T-cell (primary cell): ENCODE results near the gene IHH. TPM values are rescaled to one million over a fixed set of nuclear protein-coding genes. Genes with fewer than 3 reads are reported as not detected.

ENCODE experiments used
- ATAC-seq, 4 experiments: fragments of 200-7000 bp in 3 of 4; fragments of 150-1000 bp in 1 of 4; cut with Tn5 transposase; replicated peaks in 1 of 4; 1 replicate in 3 of 4; 2 replicates in 1 of 4; pipeline ENCODE4 v1.10.0; 2021; ENCODE audit warnings: moderate library complexity in 3 of 4, mild to moderate bottlenecking in 2 of 4, moderate number of reproducible peaks in 1 of 4
- CTCF ChIA-PET, 2 donors: fragments of 300-600 bp; sonication (Branson Sonifier 250); formaldehyde crosslinking; loops; one replicate each; lab custom pipeline; 2022; ENCODE audit warnings: antibody characterized with exemption in 2 of 2; lab: Charles Lee
- POLR2A ChIA-PET, 2 donors: fragments of 300-600 bp; sonication (Branson Sonifier 250); formaldehyde crosslinking; loops; one replicate each; lab custom pipeline; 2022; ENCODE audit warnings: antibody characterized with exemption in 2 of 2; lab: Charles Lee
- DNase-seq, 35 experiments: peaks; one replicate each; pipeline versions ENCODE4 v3.0.0 to v3.0.0-alpha.2; 2013 to 2023
- H3K27ac ChIP-seq: one replicate; pipeline ENCODE4 v1.5.1; 2013; ENCODE audit warnings: low read length
- H3K27me3 ChIP-seq, 2 experiments: replicated peaks in 1 of 2; 1 replicate in 1 of 2; 2 replicates in 1 of 2; pipeline versions ENCODE4 v1.6.1 to v1.7.0; 2013; ENCODE audit warnings: low read length in 1 of 2, mixed read lengths in 1 of 2; ENCODE audit not compliant: control insufficient read depth in 2 of 2, insufficient read depth in 2 of 2; ENCODE audit errors: extremely low read depth in 1 of 2
- H3K36me3 ChIP-seq, 2 donors: 1 replicate in 1 of 2; 2 replicates in 1 of 2; pipeline versions ENCODE4 v1.6.1 to v1.7.0; 2013; ENCODE audit warnings: low read length in 1 of 2; ENCODE audit not compliant: control insufficient read depth in 2 of 2, insufficient read depth in 1 of 2; ENCODE audit errors: extremely low read depth in 1 of 2
- H3K4me1 ChIP-seq, 2 experiments: 1 replicate in 1 of 2; 2 replicates in 1 of 2; pipeline versions ENCODE4 v1.6.1 to v1.7.0; 2013; ENCODE audit warnings: low read length in 2 of 2, mixed read lengths in 1 of 2; ENCODE audit not compliant: insufficient read depth in 2 of 2, control insufficient read depth in 1 of 2; ENCODE audit errors: extremely low read depth in 1 of 2
- H3K4me3 ChIP-seq, 2 donors: 1 replicate in 1 of 2; 2 replicates in 1 of 2; pipeline versions ENCODE4 v1.5.1 to v1.7.0; 2013; ENCODE audit warnings: mild to moderate bottlenecking in 2 of 2, low read length in 1 of 2, moderate library complexity in 1 of 2; ENCODE audit not compliant: control insufficient read depth in 1 of 2; ENCODE audit errors: extremely low read depth in 1 of 2
- H3K9me3 ChIP-seq: 2 replicates; pipeline ENCODE4 v1.7.0; 2013
- H3K27ac Mint-ChIP-seq, 2 donors: one replicate each; pipeline ENCODE4 v1.8.0; 2020 to 2021; ENCODE audit warnings: mild to moderate bottlenecking in 2 of 2, mixed read lengths in 2 of 2
- H3K27me3 Mint-ChIP-seq, 2 donors: one replicate each; pipeline ENCODE4 v1.8.0; 2021 to 2022; ENCODE audit warnings: mixed read lengths in 2 of 2
- H3K36me3 Mint-ChIP-seq: one replicate; pipeline ENCODE4 v1.8.0; 2021; ENCODE audit warnings: mixed read lengths
- H3K4me1 Mint-ChIP-seq, 3 donors: one replicate each; pipeline ENCODE4 v1.8.0; 2020 to 2022; ENCODE audit warnings: mixed read lengths in 3 of 3, mild to moderate bottlenecking in 1 of 3
- H3K4me3 Mint-ChIP-seq, 3 donors: one replicate each; pipeline ENCODE4 v1.8.0; 2020 to 2022; ENCODE audit warnings: mild to moderate bottlenecking in 3 of 3, mixed read lengths in 3 of 3, moderate library complexity in 3 of 3
- H3K9me3 Mint-ChIP-seq, 3 donors: one replicate each; pipeline ENCODE4 v1.8.0; 2020 to 2022; ENCODE audit warnings: mixed read lengths in 3 of 3
- WGBS: methylation state at CpG from one replicate; pipeline ENCODE4 v1.1.5; 2013; ENCODE audit warnings: missing lambda C conversion rate; ENCODE audit not compliant: insufficient coverage; 5-methylcytosine and 5-hydroxymethylcytosine counted together
- total RNA-seq, 35 experiments: library from RNA in 6 of 35; stranded (reverse) in 6 of 35; fragments of 120-200 nt in 1 of 35; gene quantifications; one replicate each; pipeline versions ENCODE4 v1.2.1 to v1.2.4 and lab custom pipeline; 2013 to 2026

The IHH gene
- total RNA-seq, 5 donors from 2014 or later (not counting 1 experiment from before 2014, with no cell fraction given) = 0.12 to 0.28 TPM; not detected in 3

- 89% methylated on average over 1 of the region's 2 CpGs for WGBS
- H3K27me3 ChIP-seq = no peaks in the 10 kb centered on the region
- H3K36me3 ChIP-seq = peaks cover 5 to 31% of the 10 kb centered on the region in 2 donors
- no peak for ATAC-seq
- no peaks in the 10 kb centered on the region for H3K4me1 ChIP-seq
- no peaks in the 10 kb centered on the region for H3K9me3 ChIP-seq
- no peak overlapping the region for H3K4me3 ChIP-seq
- DNase-seq = no peak
- H3K36me3 Mint-ChIP-seq = peaks cover 28% of the 10 kb centered on the region
- H3K9me3 Mint-ChIP-seq = no peaks in the 10 kb centered on the region
- H3K4me3 Mint-ChIP-seq = no peak overlapping the region
- H3K4me1 Mint-ChIP-seq = no peaks in the 10 kb centered on the region
- no peaks in the 10 kb centered on the region for H3K27me3 Mint-ChIP-seq
- ChIA-PET CTCF (interaction anchor here in 1 of 2 donors (0.5 kb wide), 1 partner anchor 12 kb away, joined by 3 read pairs; no protein-coding TSS in a partner anchor), POLR2A (no interaction called here)
- no peak overlapping the region for H3K27ac ChIP-seq
- H3K27ac Mint-ChIP-seq = no peak overlapping the region
Measured at GRCh38 chr2:219079417-219079816, 18.7 kb upstream of the IHH start.

- no peaks in the 10 kb centered on the region for H3K4me1 ChIP-seq
- ATAC-seq (no peak), DNase-seq (no peak)
- H3K27me3 ChIP-seq = no peaks in the 10 kb centered on the region
- H3K36me3 ChIP-seq = peaks cover 5 to 33% of the 10 kb centered on the region in 2 donors
- H3K27ac Mint-ChIP-seq = no peak overlapping the region
- no peaks in the 10 kb centered on the region for H3K27me3 Mint-ChIP-seq
- ChIA-PET CTCF (no interaction called here), POLR2A (no interaction called here)
- H3K4me3 ChIP-seq = no peak overlapping the region
- H3K27ac ChIP-seq = no peak overlapping the region
- H3K9me3 ChIP-seq = no peaks in the 10 kb centered on the region
- 89% methylated on average over 1 of the region's 4 CpGs for WGBS
- H3K9me3 Mint-ChIP-seq = no peaks in the 10 kb centered on the region
- H3K4me1 Mint-ChIP-seq = no peaks in the 10 kb centered on the region
- H3K4me3 Mint-ChIP-seq = no peak overlapping the region
- H3K36me3 Mint-ChIP-seq = peaks cover 32% of the 10 kb centered on the region
Measured at GRCh38 chr2:219078951-219079350, 18.2 kb upstream of the IHH start.

- ATAC-seq (no peak), DNase-seq (no peak)
- Histone ChIP-seq H3K36me3 (peaks cover 5 to 33% of the 10 kb centered on the region in 2 donors), H3K4me1 (no peaks in the 10 kb centered on the region), H3K27me3 (no peaks in the 10 kb centered on the region), H3K27ac (no peak overlapping the region), H3K4me3 (no peak overlapping the region), H3K9me3 (no peaks in the 10 kb centered on the region)
- no peaks in the 10 kb centered on the region for H3K4me1 Mint-ChIP-seq
- no peak overlapping the region for H3K27ac Mint-ChIP-seq
- ChIA-PET CTCF (no interaction called here), POLR2A (no interaction called here)
- no peak overlapping the region for H3K4me3 Mint-ChIP-seq
- no CpG with 5 or more reads among the region's 3 CpGs for WGBS
- H3K36me3 Mint-ChIP-seq = peaks cover 34% of the 10 kb centered on the region
- no peaks in the 10 kb centered on the region for H3K9me3 Mint-ChIP-seq
- no peaks in the 10 kb centered on the region for H3K27me3 Mint-ChIP-seq
Measured at GRCh38 chr2:219078126-219078525, 17.4 kb upstream of the IHH start.

- H3K9me3 Mint-ChIP-seq = no peaks in the 10 kb centered on the region
- Histone ChIP-seq H3K27ac (no peak overlapping the region), H3K36me3 (peaks cover 8 to 33% of the 10 kb centered on the region in 2 donors), H3K27me3 (no peaks in the 10 kb centered on the region), H3K4me1 (no peaks in the 10 kb centered on the region), H3K9me3 (no peaks in the 10 kb centered on the region), H3K4me3 (no peak overlapping the region)
- no peak overlapping the region for H3K4me3 Mint-ChIP-seq
- ChIA-PET CTCF (no interaction called here), POLR2A (no interaction called here)
- no peak overlapping the region for H3K27ac Mint-ChIP-seq
- WGBS = 100% methylated on average over 1 of the region's 3 CpGs
- H3K27me3 Mint-ChIP-seq = no peaks in the 10 kb centered on the region
- no peaks in the 10 kb centered on the region for H3K4me1 Mint-ChIP-seq
- DNase-seq = no peak
- ATAC-seq = no peak
- peaks cover 44% of the 10 kb centered on the region for H3K36me3 Mint-ChIP-seq
Measured at GRCh38 chr2:219076253-219076652, 15.5 kb upstream of the IHH start.

- H3K27me3 ChIP-seq = no peaks in the 10 kb centered on the region
- CTCF ChIA-PET = no interaction called here
- Mint-ChIP-seq H3K36me3 (peaks cover 44% of the 10 kb centered on the region), H3K4me3 (no peak overlapping the region), H3K9me3 (no peaks in the 10 kb centered on the region), H3K27me3 (no peaks in the 10 kb centered on the region), H3K4me1 (no peaks in the 10 kb centered on the region), H3K27ac (no peak overlapping the region)
- no peaks in the 10 kb centered on the region for H3K9me3 ChIP-seq
- WGBS = 56% methylated on average over 7 of the region's 14 CpGs
- no peak overlapping the region for H3K27ac ChIP-seq
- ATAC-seq = no peak
- peaks cover 8 to 33% of the 10 kb centered on the region in 2 donors for H3K36me3 ChIP-seq
- H3K4me1 ChIP-seq = no peaks in the 10 kb centered on the region
- peak in 1 of 35 experiments; percentile 36 for DNase-seq
- POLR2A ChIA-PET = no interaction called here
- H3K4me3 ChIP-seq = no peak overlapping the region
Measured at GRCh38 chr2:219073413-219074129, 12.8 kb upstream of the IHH start.

GRCh38 chr2:219072741-219073250 lies 12.1 kb upstream of the IHH start:
- Histone ChIP-seq H3K27ac (no peak overlapping the region), H3K4me3 (no peak overlapping the region), H3K27me3 (no peaks in the 10 kb centered on the region), H3K9me3 (no peaks in the 10 kb centered on the region), H3K36me3 (peaks cover 8 to 33% of the 10 kb centered on the region in 2 donors), H3K4me1 (no peaks in the 10 kb centered on the region)
- 100% methylated on average over 2 of the region's 9 CpGs for WGBS
- no peak for DNase-seq
- ATAC-seq = no peak
- Mint-ChIP-seq H3K36me3 (peaks cover 44% of the 10 kb centered on the region), H3K4me3 (no peak overlapping the region), H3K4me1 (no peaks in the 10 kb centered on the region), H3K27me3 (no peaks in the 10 kb centered on the region), H3K9me3 (no peaks in the 10 kb centered on the region), H3K27ac (no peak overlapping the region)
- ChIA-PET POLR2A (no interaction called here), CTCF (interaction anchor here in 1 of 2 donors (1.1 kb wide), 1 partner anchor 18 kb away, joined by 3 read pairs; no protein-coding TSS in a partner anchor)
